Hindlimb muscle (tissue), 1 donor: ENCODE data around the gene DMAC1. TPM values are rescaled to one million over a fixed set of nuclear protein-coding genes. Genes with fewer than 3 reads are reported as not detected.

ENCODE experiments used
- DNase-seq: peaks from one replicate; pipeline ENCODE4 v3.0.0-alpha.2; 2013
- polyA plus RNA-seq: library from polyadenylated mRNA; unstranded; fragments of 120-200 nt; gene quantifications from one replicate; pipeline ENCODE4 v1.2.1, GENCODE V29; 2013; ENCODE audit not compliant: insufficient read length

The DMAC1 gene
- polyA plus RNA-seq, 1 donor, result 51.6 TPM

DNA sequence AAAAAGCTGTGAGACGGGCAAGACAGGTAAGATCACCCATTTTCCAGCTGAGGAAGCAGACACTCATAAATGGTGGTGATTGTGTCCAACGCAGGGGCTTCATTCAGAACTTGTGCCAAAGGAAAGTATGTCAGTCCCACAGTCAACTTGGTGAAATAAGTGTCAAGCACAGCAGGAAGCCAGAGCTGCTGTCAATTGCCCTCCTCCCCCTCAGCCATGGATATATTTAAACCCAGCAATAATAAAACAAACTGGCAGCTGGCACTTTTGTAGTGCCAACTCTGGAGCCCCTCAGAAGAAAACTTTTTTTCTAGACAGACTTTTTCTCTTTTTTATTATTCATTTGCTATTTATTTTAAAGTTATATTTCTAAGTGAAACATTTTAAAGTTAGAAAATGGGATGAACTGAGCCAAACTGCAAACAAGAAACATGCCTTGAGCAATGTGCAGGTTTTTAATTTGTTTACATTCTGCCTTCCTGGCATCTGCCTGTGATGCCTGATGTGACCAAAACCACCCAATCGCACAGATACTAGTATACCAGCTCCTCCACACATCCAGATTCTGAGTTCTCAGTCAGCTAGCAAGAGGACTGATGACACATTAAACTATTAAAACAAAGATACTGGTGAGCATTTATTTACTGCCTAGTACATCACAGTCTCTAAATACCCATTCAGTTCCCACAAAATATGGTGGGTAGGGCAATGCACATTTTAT lies 17.0 kb downstream of the DMAC1 start:
- no peak for DNase-seq

GRCh38 chr9:7780261-7780988 lies 19.2 kb downstream of the DMAC1 start:
- DNase-seq, result no peak

GRCh38 chr9:7778851-7779600 lies 20.6 kb downstream of the DMAC1 start:
- no peak for DNase-seq

DNA sequence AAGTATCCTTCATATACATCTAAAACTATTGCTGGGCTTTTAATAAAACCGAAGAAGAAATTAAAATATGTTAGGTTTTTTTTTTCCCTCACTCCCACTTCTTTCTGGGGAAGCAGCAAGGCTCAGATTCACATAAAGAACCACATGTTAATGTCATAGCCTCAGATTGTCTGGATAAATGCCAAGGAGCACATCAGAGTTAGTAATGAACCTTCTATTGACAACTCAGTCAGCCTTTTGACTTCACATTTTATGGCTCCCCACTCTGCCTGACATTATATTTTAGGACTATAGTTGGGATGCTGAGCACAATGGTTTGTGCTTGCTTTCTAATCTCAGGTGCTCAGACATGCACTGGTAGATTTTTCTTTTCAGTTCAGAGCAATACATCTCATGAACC lies 21.8 kb downstream of the DMAC1 start:
- no peak for DNase-seq

- no peak for DNase-seq
These were observed 29.5 kb downstream of the DMAC1 start for GRCh38 chr9:7770111-7770510.

DNA sequence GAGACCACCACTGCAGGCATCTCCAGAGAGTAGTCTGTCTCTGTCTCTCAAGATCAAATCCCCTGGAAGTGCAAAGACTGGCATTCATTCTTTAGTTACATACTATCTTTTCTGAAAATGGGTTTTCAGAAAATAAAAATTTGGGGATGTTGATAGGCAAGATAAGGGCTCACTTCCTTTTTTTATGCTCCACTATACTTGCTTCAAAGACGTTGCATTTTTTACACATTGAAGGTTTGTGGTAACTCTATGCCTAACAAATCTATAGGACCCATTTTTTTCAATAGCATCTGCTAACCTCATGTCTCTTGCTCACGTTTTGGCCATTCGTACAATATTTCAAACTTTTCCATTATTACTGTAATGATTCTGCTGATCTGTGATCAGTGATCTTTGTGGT lies 37.0 kb downstream of the DMAC1 start:
- no peak for DNase-seq

GRCh38 chr9:7760014-7760415 lies 39.6 kb downstream of the DMAC1 start:
- DNase-seq, result no peak

- no peak for DNase-seq
These were observed 43.5 kb downstream of the DMAC1 start for GRCh38 chr9:7756088-7756487.

DNA sequence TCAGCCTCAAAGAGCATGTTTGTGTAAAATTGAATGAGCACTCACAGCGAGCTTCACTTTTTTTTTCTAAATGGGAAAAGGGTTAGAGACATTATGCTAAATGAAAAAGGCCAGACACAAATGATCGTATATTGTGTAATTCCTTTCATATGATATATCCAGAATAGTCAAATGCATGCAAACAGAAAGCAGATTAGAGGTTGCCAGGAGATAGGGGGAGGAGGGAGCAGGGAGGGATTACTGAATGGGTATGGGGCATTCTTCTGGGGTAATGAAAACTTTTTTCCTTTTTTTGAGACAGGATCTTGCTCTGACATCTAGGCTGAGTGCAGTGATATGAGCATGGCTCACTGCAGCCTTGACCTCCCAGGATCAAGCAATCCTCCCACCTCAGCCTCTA lies 47.1 kb downstream of the DMAC1 start:
- DNase-seq, result no peak
